Endothelial cell (in vitro differentiated cells): Measurements from ENCODE around the gene PCDHB7. TPM values are rescaled to one million over a fixed set of nuclear protein-coding genes. Genes with fewer than 3 reads are reported as not detected.
A peak's percentile ranks its signal among the peaks of the same experiment; 100 is the strongest.
"Not testable (repeated sequence)": the region's sequence is repeated elsewhere in the genome, so short reads cannot be mapped to it uniquely, and the experiment has no call there.

Experiments used
- DNase-seq: peaks from one replicate; pipeline ENCODE4 v3.0.0; 2021; ENCODE audit warnings: low spot score
- H3K27ac Mint-ChIP-seq: one replicate; pipeline ENCODE4 v1.8.0; 2021; ENCODE audit warnings: mixed read lengths, inconsistent platforms; ENCODE audit not compliant: unreplicated experiment
- H3K27me3 Mint-ChIP-seq: one replicate; pipeline ENCODE4 v1.8.0; 2021; ENCODE audit warnings: mild to moderate bottlenecking, moderate library complexity, mixed read lengths, inconsistent platforms; ENCODE audit not compliant: unreplicated experiment
- H3K36me3 Mint-ChIP-seq: one replicate; pipeline ENCODE4 v1.8.0; 2021; ENCODE audit warnings: mild to moderate bottlenecking, low read depth, mixed read lengths, inconsistent platforms; ENCODE audit not compliant: unreplicated experiment
- H3K4me1 Mint-ChIP-seq: one replicate; pipeline ENCODE4 v1.8.0; 2021; ENCODE audit warnings: mild to moderate bottlenecking, mixed read lengths, inconsistent platforms; ENCODE audit not compliant: unreplicated experiment
- H3K4me3 Mint-ChIP-seq: one replicate; pipeline ENCODE4 v1.8.0; 2021; ENCODE audit warnings: mild to moderate bottlenecking, mixed read lengths, inconsistent platforms; ENCODE audit not compliant: unreplicated experiment
- H3K9me3 Mint-ChIP-seq: one replicate; pipeline ENCODE4 v1.8.0; 2021; ENCODE audit warnings: mixed read lengths, inconsistent platforms; ENCODE audit not compliant: unreplicated experiment
- total RNA-seq: library from RNA; stranded (reverse); fragmentation: NEBNext Ultra II Directional; extraction: Animal tissue kit (Norgen Biotek cat#: 25700); gene quantifications from one replicate; pipeline ENCODE4 v1.2.1, GENCODE V29; 2021; ENCODE audit not compliant: unreplicated experiment
- TF ChIP-seq, protein P1 (sequence below): fragments of 200-600 bp; sonication (generic); IDR thresholded peaks from one replicate; pipeline ENCODE4 v1.5.0; 2021; ENCODE audit warnings: antibody characterized with exemption; ENCODE audit not compliant: unreplicated experiment

The PCDHB7 gene
- total RNA-seq, 1 donor from 2014 or later: 4.6 TPM

GRCh38 chr5:141192110-141192725, 19.8 kb downstream of the PCDHB7 start, which contains the start of gene PCDHB10:
PCDHB10 (plus strand) TSS chr5:141192353; CDS start chr5:141192553, 200 bp downstream.
- peak; percentile 73 for DNase-seq
- H3K36me3 Mint-ChIP-seq: peaks cover 47% of the 10 kb centered on the region
- H3K4me3 Mint-ChIP-seq: peak within 1 kb of the TSS; percentile 77
- TF ChIP-seq, protein P1, sequence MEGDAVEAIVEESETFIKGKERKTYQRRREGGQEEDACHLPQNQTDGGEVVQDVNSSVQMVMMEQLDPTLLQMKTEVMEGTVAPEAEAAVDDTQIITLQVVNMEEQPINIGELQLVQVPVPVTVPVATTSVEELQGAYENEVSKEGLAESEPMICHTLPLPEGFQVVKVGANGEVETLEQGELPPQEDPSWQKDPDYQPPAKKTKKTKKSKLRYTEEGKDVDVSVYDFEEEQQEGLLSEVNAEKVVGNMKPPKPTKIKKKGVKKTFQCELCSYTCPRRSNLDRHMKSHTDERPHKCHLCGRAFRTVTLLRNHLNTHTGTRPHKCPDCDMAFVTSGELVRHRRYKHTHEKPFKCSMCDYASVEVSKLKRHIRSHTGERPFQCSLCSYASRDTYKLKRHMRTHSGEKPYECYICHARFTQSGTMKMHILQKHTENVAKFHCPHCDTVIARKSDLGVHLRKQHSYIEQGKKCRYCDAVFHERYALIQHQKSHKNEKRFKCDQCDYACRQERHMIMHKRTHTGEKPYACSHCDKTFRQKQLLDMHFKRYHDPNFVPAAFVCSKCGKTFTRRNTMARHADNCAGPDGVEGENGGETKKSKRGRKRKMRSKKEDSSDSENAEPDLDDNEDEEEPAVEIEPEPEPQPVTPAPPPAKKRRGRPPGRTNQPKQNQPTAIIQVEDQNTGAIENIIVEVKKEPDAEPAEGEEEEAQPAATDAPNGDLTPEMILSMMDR: peak; percentile 88
- peaks cover 5% of the 10 kb centered on the region for H3K27me3 Mint-ChIP-seq
- peaks cover 15% of the 10 kb centered on the region for H3K4me1 Mint-ChIP-seq
- peaks cover 10% of the 10 kb centered on the region for H3K9me3 Mint-ChIP-seq
- H3K27ac Mint-ChIP-seq: no peak within 1 kb of the TSS

DNA sequence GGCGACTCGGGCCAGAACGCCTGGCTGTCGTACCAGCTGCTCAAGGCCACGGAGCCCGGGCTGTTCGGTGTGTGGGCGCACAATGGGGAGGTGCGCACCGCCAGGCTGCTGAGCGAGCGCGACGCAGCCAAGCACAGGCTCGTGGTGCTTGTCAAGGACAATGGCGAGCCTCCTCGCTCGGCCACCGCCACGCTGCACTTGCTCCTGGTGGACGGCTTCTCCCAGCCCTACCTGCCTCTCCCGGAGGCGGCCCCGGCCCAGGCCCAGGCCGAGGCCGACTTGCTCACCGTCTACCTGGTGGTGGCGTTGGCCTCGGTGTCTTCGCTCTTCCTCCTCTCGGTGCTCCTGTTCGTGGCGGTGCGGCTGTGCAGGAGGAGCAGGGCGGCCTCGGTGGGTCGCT, 21.9 kb downstream of the PCDHB7 start:
- not testable (repeated sequence) for H3K9me3 Mint-ChIP-seq, H3K27ac Mint-ChIP-seq

DNA sequence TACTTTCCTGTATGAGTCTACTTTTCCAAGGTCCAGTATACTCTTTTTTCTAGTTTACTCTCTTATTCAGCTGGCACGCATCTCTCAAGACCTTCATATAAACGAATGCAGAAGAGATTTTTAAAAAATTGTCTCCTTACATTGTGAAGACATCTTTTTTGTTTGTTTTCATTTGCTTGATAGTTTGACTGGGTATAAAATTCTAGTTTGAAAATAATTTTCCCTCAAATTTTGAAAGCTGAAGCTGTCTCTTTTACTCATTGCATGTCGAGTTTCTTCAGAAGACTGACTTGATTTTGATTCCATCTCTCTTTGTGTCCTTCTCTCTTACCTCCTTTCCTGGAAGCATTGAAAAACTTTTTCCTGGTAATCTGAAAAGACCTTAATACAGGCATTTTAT, 23.9 kb downstream of the PCDHB7 start:
- Mint-ChIP-seq H3K36me3 (peaks cover 47% of the 10 kb centered on the region), H3K4me3 (no peak overlapping the region), H3K27me3 (peaks cover 11% of the 10 kb centered on the region), H3K27ac (no peak overlapping the region), H3K9me3 (peaks cover 11% of the 10 kb centered on the region), H3K4me1 (peaks cover 10% of the 10 kb centered on the region)
- TF ChIP-seq, protein P1: no peak
- DNase-seq: no peak

More for the DNA sequence above, 21.9 kb downstream of the PCDHB7 start:
- H3K27me3 Mint-ChIP-seq, DNase-seq, H3K4me3 Mint-ChIP-seq: not testable (repeated sequence)
- peaks cover 37% of the 10 kb centered on the region for H3K36me3 Mint-ChIP-seq
- H3K4me1 Mint-ChIP-seq: peaks cover 11% of the 10 kb centered on the region

DNA sequence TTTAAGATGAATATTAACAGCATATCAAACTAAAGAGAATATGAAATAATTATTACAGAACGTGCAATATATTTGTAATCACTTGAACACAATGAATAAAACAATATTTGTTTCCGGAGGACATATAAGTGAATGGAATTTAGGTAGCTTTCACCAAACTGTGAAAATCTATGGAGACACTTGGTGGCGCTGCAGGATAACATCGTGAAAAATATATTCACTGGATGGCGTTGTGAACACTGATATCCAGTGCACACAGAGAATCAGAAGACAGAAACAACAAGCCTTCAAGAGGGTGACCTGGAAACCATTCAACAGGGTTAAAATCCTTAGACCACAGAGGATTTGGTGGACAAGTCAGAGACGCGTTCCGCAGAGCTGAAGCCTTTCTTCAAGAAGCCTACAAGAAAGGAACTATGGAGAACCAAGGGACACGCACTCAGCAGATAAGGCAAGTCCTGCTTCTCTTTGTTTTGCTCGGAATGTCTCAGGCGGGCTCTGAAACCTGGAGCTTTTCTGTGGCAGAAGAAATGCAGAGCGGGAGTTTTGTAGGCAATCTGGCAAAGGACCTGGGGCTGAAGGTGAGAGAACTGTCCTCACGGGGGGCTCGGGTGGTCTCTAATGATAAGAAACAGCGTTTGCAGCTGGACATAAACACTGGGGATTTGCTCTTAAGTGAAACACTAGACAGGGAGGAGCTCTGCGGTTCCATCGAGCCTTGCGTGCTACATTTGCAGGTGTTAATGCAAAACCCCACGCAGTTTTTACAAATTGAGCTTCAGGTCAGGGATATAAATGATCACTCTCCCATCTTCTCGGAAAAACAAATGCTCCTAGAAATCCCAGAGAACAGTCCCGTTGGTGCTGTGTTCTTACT, 27.2 kb downstream of the PCDHB7 start, which contains the start of gene PCDHB11:
PCDHB11 (plus strand) TSS at position 269 of the 877 bp plus-strand sequence; CDS start at position 417, 148 bp downstream.
- Mint-ChIP-seq H3K9me3 (peaks cover 11% of the 10 kb centered on the region), H3K36me3 (peaks cover 36% of the 10 kb centered on the region), H3K4me3 (peak within 1 kb of the TSS; percentile 76), H3K27me3 (peaks cover 6% of the 10 kb centered on the region), H3K27ac (no peak within 1 kb of the TSS), H3K4me1 (peaks cover 2% of the 10 kb centered on the region)
- peak; percentile 33 for DNase-seq
- TF ChIP-seq, protein P1: peak; percentile 56

DNA sequence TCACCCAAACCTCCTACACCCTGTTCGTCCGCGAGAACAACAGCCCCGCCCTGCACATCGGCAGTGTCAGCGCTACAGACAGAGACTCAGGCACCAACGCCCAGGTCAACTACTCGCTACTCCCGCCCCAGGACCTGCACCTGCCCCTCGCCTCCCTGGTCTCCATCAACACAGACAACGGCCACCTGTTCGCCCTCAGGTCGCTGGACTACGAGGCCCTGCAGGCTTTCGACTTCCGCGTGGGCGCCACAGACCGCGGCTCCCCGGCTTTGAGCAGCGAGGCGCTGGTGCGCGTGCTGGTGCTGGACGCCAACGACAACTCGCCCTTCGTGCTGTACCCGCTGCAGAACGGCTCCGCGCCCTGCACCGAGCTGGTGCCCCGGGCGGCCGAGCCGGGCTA, 28.7 kb downstream of the PCDHB7 start:
- peak overlapping the region; percentile 76 for H3K4me3 Mint-ChIP-seq
- not testable (repeated sequence) for H3K27ac Mint-ChIP-seq, H3K27me3 Mint-ChIP-seq, H3K4me1 Mint-ChIP-seq, DNase-seq
- peaks cover 30% of the 10 kb centered on the region for H3K36me3 Mint-ChIP-seq
- peaks cover 11% of the 10 kb centered on the region for H3K9me3 Mint-ChIP-seq

DNA sequence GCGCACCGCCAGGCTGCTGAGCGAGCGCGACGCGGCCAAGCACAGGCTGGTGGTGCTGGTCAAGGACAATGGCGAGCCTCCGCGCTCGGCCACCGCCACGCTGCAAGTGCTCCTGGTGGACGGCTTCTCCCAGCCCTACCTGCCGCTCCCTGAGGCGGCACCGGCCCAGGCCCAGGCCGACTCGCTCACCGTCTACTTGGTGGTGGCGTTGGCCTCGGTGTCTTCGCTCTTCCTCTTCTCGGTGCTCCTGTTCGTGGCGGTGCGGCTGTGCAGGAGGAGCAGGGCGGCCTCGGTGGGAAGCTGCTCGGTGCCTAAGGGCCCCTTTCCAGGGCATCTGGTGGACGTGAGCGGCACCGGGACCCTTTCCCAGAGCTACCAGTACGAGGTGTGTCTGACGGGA, 29.2 kb downstream of the PCDHB7 start:
- Mint-ChIP-seq H3K36me3 (peaks cover 30% of the 10 kb centered on the region), H3K4me3 (peak overlapping the region; percentile 81)
- DNase-seq, H3K4me1 Mint-ChIP-seq, H3K9me3 Mint-ChIP-seq, H3K27ac Mint-ChIP-seq, H3K27me3 Mint-ChIP-seq: not testable (repeated sequence)
